CD4-positive, alpha-beta memory T cell (primary cell): Measurements from ENCODE around the gene RASSF3. TPM values are rescaled to one million over a fixed set of nuclear protein-coding genes. Genes with fewer than 3 reads are reported as not detected.
"Not testable (repeated sequence)": the region's sequence is repeated elsewhere in the genome, so short reads cannot be mapped to it uniquely, and the experiment has no call there.

Source experiments
- CTCF ChIA-PET: fragments of 350-600 bp; sonication (Branson Sonifier 250); formaldehyde crosslinking; loops from one replicate; lab custom pipeline; 2021; ENCODE audit warnings: inconsistent platforms; ENCODE audit not compliant: partially characterized antibody; lab: Charles Lee
- POLR2A ChIA-PET: fragments of 350-600 bp; sonication (Branson Sonifier 250); formaldehyde crosslinking; loops from one replicate; lab custom pipeline; 2021; ENCODE audit not compliant: partially characterized antibody; lab: Charles Lee
- DNase-seq, 5 donors: peaks; one replicate each; pipeline versions ENCODE4 v3.0.0 to v3.0.0-alpha.2; 2020 to 2022; ENCODE audit warnings: mixed read lengths in 1 of 5
- H3K27ac ChIP-seq: one replicate; pipeline ENCODE4 v1.7.0; 2013; ENCODE audit warnings: low read depth, low read length
- H3K27me3 ChIP-seq: 2 replicates; pipeline ENCODE4 v1.7.0; 2013; ENCODE audit warnings: mild to moderate bottlenecking, low read length, moderate library complexity; ENCODE audit not compliant: insufficient read depth
- H3K36me3 ChIP-seq: 2 replicates; pipeline ENCODE4 v1.7.0; 2013; ENCODE audit warnings: mild to moderate bottlenecking, low read length, moderate library complexity; ENCODE audit not compliant: insufficient read depth
- H3K4me1 ChIP-seq: 2 replicates; pipeline ENCODE4 v1.7.0; 2013; ENCODE audit warnings: mild to moderate bottlenecking, low read length, moderate library complexity; ENCODE audit not compliant: insufficient read depth
- H3K4me3 ChIP-seq, 2 donors: one replicate each; pipeline ENCODE4 v1.7.0; 2013; ENCODE audit warnings: low read length in 2 of 2, mild to moderate bottlenecking in 1 of 2
- H3K9me3 ChIP-seq, 2 donors: one replicate each; pipeline ENCODE4 v1.7.0; 2013; ENCODE audit warnings: low read length in 2 of 2, control low read depth in 1 of 2; ENCODE audit not compliant: control insufficient read depth in 1 of 2
- H3K27ac Mint-ChIP-seq, 7 donors: one replicate each; pipeline ENCODE4 v1.8.0; 2020 to 2021; ENCODE audit warnings: mixed read lengths in 7 of 7, mild to moderate bottlenecking in 6 of 7, inconsistent platforms in 3 of 7, moderate library complexity in 3 of 7
- H3K27me3 Mint-ChIP-seq, 2 donors: one replicate each; pipeline ENCODE4 v1.8.0; 2020 to 2021; ENCODE audit warnings: mixed read lengths in 2 of 2
- H3K36me3 Mint-ChIP-seq, 2 donors: one replicate each; pipeline ENCODE4 v1.8.0; 2020 to 2021; ENCODE audit warnings: mixed read lengths in 2 of 2, inconsistent platforms in 1 of 2, mild to moderate bottlenecking in 1 of 2
- H3K4me1 Mint-ChIP-seq, 4 donors: one replicate each; pipeline ENCODE4 v1.8.0; 2020 to 2021; ENCODE audit warnings: mixed read lengths in 4 of 4, mild to moderate bottlenecking in 1 of 4
- H3K4me3 Mint-ChIP-seq, 8 donors: one replicate each; pipeline ENCODE4 v1.8.0; 2020 to 2021; ENCODE audit warnings: mixed read lengths in 8 of 8, mild to moderate bottlenecking in 7 of 8, moderate library complexity in 6 of 8, inconsistent platforms in 3 of 8
- H3K9me3 Mint-ChIP-seq, 8 donors: one replicate each; pipeline ENCODE4 v1.8.0; 2020 to 2021; ENCODE audit warnings: mixed read lengths in 8 of 8, mild to moderate bottlenecking in 5 of 8, inconsistent platforms in 3 of 8, moderate library complexity in 1 of 8
- intact Hi-C: fragments of 100-400 bp; cut with micrococcal nuclease; formaldehyde crosslinking; loops from one replicate; pipeline ENCODE4 v1.15.1; 2023
- polyA plus RNA-seq, 2 donors: library from polyadenylated mRNA; unstranded; fragments of 300-500 nt; fragmentation: Illumina TruSeq; gene quantifications; one replicate each; pipeline ENCODE4 v1.2.3, GENCODE V29; 2021
- total RNA-seq, 2 experiments: library from RNA; stranded (reverse); gene quantifications; one replicate each; pipeline ENCODE4 v1.2.3, GENCODE V29; 2021

The RASSF3 gene
- total and polyA plus RNA-seq, 4 experiments from 2014 or later = 5.2 to 159 (median 85.7) TPM

- H3K9me3 Mint-ChIP-seq, H3K27ac ChIP-seq, H3K9me3 ChIP-seq, DNase-seq, intact Hi-C loops, H3K27me3 Mint-ChIP-seq, H3K27me3 ChIP-seq, H3K4me3 ChIP-seq: not testable (repeated sequence)
- Mint-ChIP-seq H3K4me1 (peaks cover 57 to 82% (median 66%) of the 10 kb centered on the region in 4 donors), H3K27ac (peak overlapping the region in 5 of 7 donors; percentile 27 to 97 (median 57)), H3K4me3 (peak overlapping the region in 1 of 8 donors; percentile 36), H3K36me3 (peaks cover 70 to 75% of the 10 kb centered on the region in 2 donors)
- ChIA-PET CTCF (interaction anchor here (1.2 to 16.0 kb wide), 6 partner anchors 8 to 140 kb away, joined by 4 to 252 read pairs (median 14); no protein-coding TSS in a partner anchor), POLR2A (interaction anchor here (1.4 to 12.4 kb wide), 4 partner anchors 11 to 78 kb away, joined by 4 to 231 read pairs (median 170); partner anchors contain the start of gene RASSF3)
- H3K36me3 ChIP-seq = peaks cover 42% of the 10 kb centered on the region
- peaks cover 87% of the 10 kb centered on the region for H3K4me1 ChIP-seq
These were observed 79.9 kb downstream of the RASSF3 start for GRCh38 chr12:64690236-64690635.

GRCh38 chr12:64691227-64691794, 81.0 kb downstream of the RASSF3 start:
- peak overlapping the region in 3 of 8 donors; percentile 20 to 48 (median 43) for H3K4me3 Mint-ChIP-seq
- ChIA-PET POLR2A (interaction anchor here (0.6 to 12.4 kb wide), 6 partner anchors 12 to 246 kb away, joined by 3 to 231 read pairs (median 72); partner anchors contain the start of gene RASSF3), CTCF (interaction anchor here (0.9 to 16.0 kb wide), 5 partner anchors 8 to 141 kb away, joined by 3 to 252 read pairs (median 4); no protein-coding TSS in a partner anchor)
- peaks cover 58 to 82% (median 67%) of the 10 kb centered on the region in 4 donors for H3K4me1 Mint-ChIP-seq
- intact Hi-C loops = no loop called here
- no peaks in the 10 kb centered on the region for H3K9me3 ChIP-seq
- H3K4me1 ChIP-seq = peaks cover 86% of the 10 kb centered on the region
- peak overlapping the region; percentile 66 to 97 (median 79) for H3K27ac Mint-ChIP-seq
- peak overlapping the region; percentile 28 for H3K27ac ChIP-seq
- no peaks in the 10 kb centered on the region for H3K9me3 Mint-ChIP-seq
- peaks cover 63 to 72% of the 10 kb centered on the region in 2 donors for H3K36me3 Mint-ChIP-seq
- H3K4me3 ChIP-seq = no peak overlapping the region
- no peak for DNase-seq
- no peaks in the 10 kb centered on the region for H3K27me3 ChIP-seq
- peaks cover 40% of the 10 kb centered on the region for H3K36me3 ChIP-seq
- no peaks in the 10 kb centered on the region for H3K27me3 Mint-ChIP-seq

- Histone ChIP-seq H3K4me3 (no peak overlapping the region), H3K4me1 (peaks cover 86% of the 10 kb centered on the region), H3K36me3 (peaks cover 45% of the 10 kb centered on the region), H3K9me3 (no peaks in the 10 kb centered on the region), H3K27ac (peak overlapping the region; percentile 28), H3K27me3 (no peaks in the 10 kb centered on the region)
- ChIA-PET CTCF (interaction anchor here (0.9 to 16.0 kb wide), 6 partner anchors 9 to 142 kb away, joined by 3 to 252 read pairs (median 4); no protein-coding TSS in a partner anchor), POLR2A (interaction anchor here (0.6 to 12.4 kb wide), 6 partner anchors 13 to 247 kb away, joined by 3 to 231 read pairs (median 72); partner anchors contain the start of gene RASSF3)
- no peaks in the 10 kb centered on the region for H3K9me3 Mint-ChIP-seq
- peaks cover 66 to 75% of the 10 kb centered on the region in 2 donors for H3K36me3 Mint-ChIP-seq
- H3K4me1 Mint-ChIP-seq = peaks cover 63 to 88% (median 73%) of the 10 kb centered on the region in 4 donors
- peak overlapping the region in 5 of 8 donors; percentile 11 to 48 (median 25) for H3K4me3 Mint-ChIP-seq
- intact Hi-C loops = no loop called here
- DNase-seq = no peak
- no peaks in the 10 kb centered on the region for H3K27me3 Mint-ChIP-seq
- peak overlapping the region; percentile 66 to 97 (median 85) for H3K27ac Mint-ChIP-seq
These were observed 81.7 kb downstream of the RASSF3 start for GRCh38 chr12:64691795-64692583.

GRCh38 chr12:64694130-64695040, 84.1 kb downstream of the RASSF3 start:
- H3K4me3 Mint-ChIP-seq = peak overlapping the region in 6 of 8 donors; percentile 9 to 67 (median 26)
- no peaks in the 10 kb centered on the region for H3K9me3 ChIP-seq
- H3K4me1 Mint-ChIP-seq = peaks cover 53 to 79% (median 63%) of the 10 kb centered on the region in 4 donors
- peaks cover 54 to 59% of the 10 kb centered on the region in 2 donors for H3K36me3 Mint-ChIP-seq
- no peaks in the 10 kb centered on the region for H3K27me3 Mint-ChIP-seq
- POLR2A ChIA-PET = interaction anchor here (1.4 to 12.4 kb wide), 6 partner anchors 15 to 145 kb away, joined by 3 to 231 read pairs (median 72); partner anchors contain the start of gene RASSF3
- H3K4me3 ChIP-seq = no peak overlapping the region
- H3K27ac ChIP-seq = no peak overlapping the region
- DNase-seq = no peak
- no peaks in the 10 kb centered on the region for H3K9me3 Mint-ChIP-seq
- peaks cover 77% of the 10 kb centered on the region for H3K4me1 ChIP-seq
- intact Hi-C loops = loop anchor here (1.0 kb wide), 1 partner anchor 10 kb away; no protein-coding TSS in a partner anchor
- CTCF ChIA-PET = interaction anchor here (0.7 to 16.0 kb wide), 14 partner anchors 16 to 157 kb away, joined by 3 to 252 read pairs (median 20); partner anchors contain the start of gene RASSF3
- H3K27ac Mint-ChIP-seq = peak overlapping the region; percentile 62 to 91 (median 83)
- peaks cover 36% of the 10 kb centered on the region for H3K36me3 ChIP-seq
- H3K27me3 ChIP-seq = no peaks in the 10 kb centered on the region

GRCh38 chr12:64695550-64695949, 85.3 kb downstream of the RASSF3 start:
- no peak for DNase-seq
- peaks cover 80% of the 10 kb centered on the region for H3K4me1 ChIP-seq
- no peaks in the 10 kb centered on the region for H3K27me3 Mint-ChIP-seq
- peaks cover 35% of the 10 kb centered on the region for H3K36me3 ChIP-seq
- no peaks in the 10 kb centered on the region for H3K9me3 ChIP-seq
- H3K27ac Mint-ChIP-seq = peak overlapping the region; percentile 54 to 91 (median 78)
- H3K4me3 Mint-ChIP-seq = peak overlapping the region in 3 of 8 donors; percentile 17 to 36 (median 27)
- H3K27ac ChIP-seq = no peak overlapping the region
- H3K36me3 Mint-ChIP-seq = peaks cover 57 to 62% of the 10 kb centered on the region in 2 donors
- H3K4me3 ChIP-seq = no peak overlapping the region
- POLR2A ChIA-PET = interaction anchor here (1.4 to 12.4 kb wide), 4 partner anchors 16 to 83 kb away, joined by 3 to 231 read pairs (median 170); partner anchors contain the start of gene RASSF3
- H3K4me1 Mint-ChIP-seq = peaks cover 55 to 80% (median 68%) of the 10 kb centered on the region in 4 donors
- no peaks in the 10 kb centered on the region for H3K9me3 Mint-ChIP-seq
- CTCF ChIA-PET = interaction anchor here (0.9 to 16.0 kb wide), 17 partner anchors 9 to 150 kb away, joined by 3 to 252 read pairs (median 14); partner anchors contain the start of gene RASSF3
- H3K27me3 ChIP-seq = no peaks in the 10 kb centered on the region
- intact Hi-C loops = no loop called here
